HG02938 (cell line): ENCODE results near the gene SLC2A5.

Experiments
- ATAC-seq: cut with Tn5 transposase; IDR thresholded peaks from one replicate; pipeline ENCODE4 v1.9.1; 2021; ENCODE audit warnings: mild to moderate bottlenecking, moderate library complexity; ENCODE audit not compliant: unreplicated experiment

Gene SLC2A5

GRCh38 chr1:9093581-9093980 lies 24.1 kb upstream of the SLC2A5 start:
- ATAC-seq = no peak

GRCh38 chr1:9093091-9093490 lies 23.7 kb upstream of the SLC2A5 start:
- ATAC-seq = no peak

GRCh38 chr1:9088807-9089206 lies 19.4 kb upstream of the SLC2A5 start:
- ATAC-seq = no peak

DNA sequence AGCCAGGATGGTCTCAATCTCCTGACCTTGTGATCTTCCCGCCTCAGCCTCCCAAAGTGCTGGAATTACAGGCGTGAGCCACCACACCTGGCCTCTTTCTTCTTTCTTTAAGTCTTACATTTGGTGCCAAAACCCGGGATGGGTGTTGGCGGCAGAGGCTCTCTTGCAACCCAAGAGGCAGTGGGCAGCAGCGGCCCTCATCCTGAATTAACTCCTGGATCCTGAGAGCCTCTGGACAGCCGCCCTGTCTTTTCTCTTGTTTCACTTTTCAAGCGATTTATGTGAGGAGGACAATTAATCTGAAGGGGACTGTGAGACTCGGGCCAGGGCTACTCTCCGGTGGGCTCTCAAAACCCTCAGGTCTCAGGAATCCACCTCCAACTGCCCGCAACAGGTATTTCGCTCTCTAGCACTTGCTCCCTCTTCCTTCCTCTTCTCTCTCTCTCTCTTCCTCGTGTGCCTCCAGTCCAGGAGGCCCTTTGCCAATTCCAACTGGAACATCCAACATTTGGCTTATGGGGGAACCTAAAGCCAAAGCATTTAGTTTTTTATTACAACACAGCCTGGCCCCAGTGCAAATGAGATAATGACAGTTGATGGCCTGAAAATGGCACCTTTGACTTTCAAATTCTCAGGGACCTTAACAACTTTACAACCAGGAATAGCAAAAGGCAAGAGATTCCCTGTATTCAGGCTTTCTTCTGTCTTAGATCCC lies 18.1 kb upstream of the SLC2A5 start:
- no peak for ATAC-seq

DNA sequence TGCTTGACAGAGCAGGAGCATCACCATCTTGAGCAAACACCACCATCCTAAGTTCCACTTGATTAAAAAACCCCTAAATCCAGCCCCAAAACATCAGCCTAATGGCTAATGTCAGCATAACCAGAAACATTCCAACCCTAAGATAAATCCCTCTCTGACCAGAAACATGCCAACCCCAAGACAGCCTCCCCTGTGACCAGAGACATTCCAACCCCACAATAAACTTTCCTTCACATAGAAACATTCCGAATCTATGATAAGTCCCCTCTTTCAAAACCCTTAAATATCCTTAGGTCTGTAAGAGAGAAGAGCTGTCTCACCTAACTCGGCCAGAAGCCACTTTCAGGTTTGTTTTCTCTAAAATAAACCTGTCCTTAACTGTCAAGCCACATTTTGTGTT lies 17.4 kb upstream of the SLC2A5 start:
- no peak for ATAC-seq

GRCh38 chr1:9086045-9086444 lies 16.6 kb upstream of the SLC2A5 start:
- no peak for ATAC-seq

DNA sequence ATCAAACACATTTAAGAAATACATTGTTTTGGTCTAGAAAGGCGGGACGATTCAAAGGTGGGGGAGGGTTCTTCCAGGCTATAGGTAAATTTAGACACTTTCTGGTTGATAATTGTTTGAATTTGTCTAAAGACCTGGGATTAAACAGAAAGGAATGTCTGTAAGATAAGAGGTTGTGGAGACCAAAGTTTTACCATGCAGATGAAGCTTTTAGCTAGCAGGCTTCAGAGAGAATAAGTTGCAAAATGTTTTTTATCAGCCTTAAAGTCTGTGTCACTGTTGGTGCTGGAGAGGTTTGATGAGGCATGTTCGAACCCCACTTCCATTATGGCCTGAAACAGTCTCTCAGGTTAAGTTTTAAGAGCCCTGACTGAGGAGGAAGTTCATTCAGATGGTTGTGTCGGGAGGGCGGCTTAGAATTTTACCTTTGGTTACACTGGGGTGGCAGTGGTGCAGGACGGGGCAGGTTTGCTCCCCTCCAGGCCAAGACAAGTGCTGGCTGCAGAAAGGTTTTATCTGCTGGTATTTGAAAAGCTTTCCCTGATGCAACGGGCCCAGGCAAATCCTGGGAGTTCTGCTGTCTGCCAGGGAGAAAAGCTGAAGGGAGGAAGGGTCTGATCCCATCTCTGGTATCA lies 16.0 kb upstream of the SLC2A5 start:
- ATAC-seq = no peak

DNA sequence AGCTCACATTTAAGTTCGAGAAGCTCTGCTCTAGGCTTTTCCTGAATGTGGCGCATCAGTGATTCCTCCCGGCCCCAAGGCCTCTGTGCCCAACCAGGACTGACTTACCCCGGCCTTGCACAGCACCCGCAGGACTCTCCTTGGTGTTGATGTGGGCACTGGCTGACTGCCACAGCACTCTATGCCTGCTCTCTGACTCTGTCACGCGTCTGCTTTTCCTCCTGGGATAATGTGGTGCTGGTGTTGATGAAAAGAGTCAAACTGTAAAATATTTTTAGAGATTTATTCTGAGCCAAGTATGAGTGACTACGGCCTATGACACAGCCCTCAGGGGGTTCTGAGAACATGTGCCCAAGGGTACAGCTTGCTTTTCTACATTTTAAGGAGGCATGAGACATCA lies 15.5 kb upstream of the SLC2A5 start:
- ATAC-seq = no peak

- no peak for ATAC-seq
These were observed 12.0 kb upstream of the SLC2A5 start for GRCh38 chr1:9081473-9081872.

DNA sequence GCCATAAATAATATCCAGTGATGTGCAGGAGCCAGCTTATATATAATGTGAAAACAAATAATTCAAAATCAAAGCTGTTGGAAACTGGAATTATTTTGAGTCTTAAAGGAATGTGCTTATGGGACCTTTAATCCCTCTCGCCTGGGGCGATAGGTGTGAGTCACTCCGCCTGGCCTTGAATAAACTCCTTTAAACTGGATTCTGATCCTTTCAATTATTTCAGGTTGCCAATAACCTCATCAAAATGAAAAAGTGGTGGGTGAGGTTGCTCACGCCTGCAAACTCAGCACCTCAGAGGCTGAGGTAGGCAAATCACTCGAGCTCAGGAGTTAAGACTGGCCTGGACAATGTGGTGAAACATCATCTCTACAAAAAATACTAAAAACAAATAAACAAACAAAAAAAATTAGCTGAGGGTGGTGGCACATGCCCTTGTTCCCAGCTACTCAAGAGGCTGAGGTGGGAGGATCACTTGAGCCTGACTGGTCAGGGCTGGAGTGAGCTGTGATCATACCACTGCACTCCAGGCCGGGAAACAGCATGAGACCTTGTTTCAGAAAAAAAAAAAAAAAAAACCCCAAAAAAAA lies 11.4 kb upstream of the SLC2A5 start:
- ATAC-seq = peak; percentile 9

DNA sequence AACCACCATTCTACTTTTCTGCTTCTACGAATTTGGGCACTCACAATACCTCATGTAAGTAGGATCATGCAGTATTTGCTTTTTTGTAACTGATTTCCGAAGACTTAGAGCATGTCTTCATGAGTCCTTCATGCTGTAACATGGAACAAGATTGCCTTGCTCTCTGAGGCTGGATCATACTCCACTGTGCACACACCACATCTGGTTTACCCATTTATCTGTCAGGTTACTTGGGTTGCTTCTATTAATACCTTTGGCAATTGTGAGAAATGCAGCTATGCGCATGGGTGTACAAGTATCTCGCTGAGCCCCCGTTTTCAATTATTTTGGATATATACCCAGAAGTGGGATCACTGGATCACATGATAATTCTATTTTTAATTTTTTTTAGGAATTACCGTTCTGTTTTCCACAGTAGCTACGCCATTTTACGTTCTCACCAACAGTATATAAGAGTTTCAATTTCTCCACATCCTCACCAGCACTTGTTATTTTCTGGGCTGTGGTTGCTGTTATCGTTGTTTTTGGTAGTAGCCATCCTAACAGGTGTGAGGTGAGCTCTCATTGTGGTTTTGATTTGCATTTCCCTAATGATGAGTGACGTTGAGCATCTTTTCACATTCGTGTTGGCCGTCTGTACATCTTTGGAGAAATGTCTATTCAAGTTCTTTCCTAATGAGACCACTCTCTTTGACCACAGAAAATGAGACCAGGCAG lies 10.7 kb upstream of the SLC2A5 start:
- peak; percentile 46 for ATAC-seq

GRCh38 chr1:9078752-9079500 lies 9.5 kb upstream of the SLC2A5 start:
- no peak for ATAC-seq

DNA sequence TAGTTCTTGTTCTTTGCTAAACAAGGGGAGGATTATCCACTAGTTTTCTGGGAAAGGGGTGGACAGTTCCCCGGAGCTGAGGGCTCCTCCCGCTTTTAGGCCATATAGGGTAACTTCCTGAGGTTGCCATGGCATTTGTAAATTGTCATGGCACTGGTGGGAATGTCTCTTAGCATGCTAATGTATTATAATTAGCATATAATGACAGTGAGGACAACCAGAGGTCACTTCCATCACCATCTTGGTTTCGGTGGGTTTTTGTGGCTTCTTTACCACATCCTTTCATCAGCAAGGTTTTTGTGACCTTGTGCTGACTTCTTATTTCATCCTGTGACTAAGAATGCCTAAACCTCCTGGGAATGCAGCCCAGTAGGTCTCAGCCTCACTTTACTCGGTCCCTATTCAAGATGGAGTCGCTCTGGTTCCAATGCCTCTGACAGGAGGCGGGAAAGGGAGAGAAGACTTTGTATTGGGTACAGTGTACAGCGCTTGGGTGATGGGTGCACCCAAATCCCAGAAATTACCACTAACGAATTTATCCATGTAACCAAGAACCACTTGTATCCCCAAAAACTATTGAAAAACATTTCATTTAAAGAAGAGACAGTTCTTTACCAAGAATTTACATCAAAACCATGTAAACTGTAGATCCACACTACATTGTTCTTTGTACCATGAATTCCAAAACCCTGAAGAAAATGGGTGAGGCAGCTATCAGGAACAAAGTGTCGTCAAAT lies 8.7 kb upstream of the SLC2A5 start:
- no peak for ATAC-seq

DNA sequence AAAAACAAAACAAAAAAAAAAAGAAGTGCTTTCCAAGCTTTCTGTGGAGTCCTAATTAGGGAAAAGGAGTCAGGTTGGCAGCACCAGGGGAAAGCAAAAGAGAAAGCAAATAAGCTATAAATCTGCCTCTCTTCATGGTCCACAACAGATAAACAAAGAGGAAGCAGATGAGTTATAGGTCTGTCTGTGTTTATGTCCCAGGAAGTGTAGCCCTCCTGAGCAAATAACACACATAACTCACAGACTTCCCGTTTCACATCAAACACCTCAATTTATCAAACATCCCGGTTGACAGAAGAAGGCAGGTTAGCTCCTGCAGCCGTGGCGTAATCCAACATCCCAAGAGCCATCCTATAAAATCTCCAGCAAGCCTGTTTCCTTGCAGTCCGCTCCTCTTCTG lies 5.6 kb upstream of the SLC2A5 start:
- no peak for ATAC-seq

- no peak for ATAC-seq
These were observed 3.7 kb upstream of the SLC2A5 start for GRCh38 chr1:9073143-9073542.

DNA sequence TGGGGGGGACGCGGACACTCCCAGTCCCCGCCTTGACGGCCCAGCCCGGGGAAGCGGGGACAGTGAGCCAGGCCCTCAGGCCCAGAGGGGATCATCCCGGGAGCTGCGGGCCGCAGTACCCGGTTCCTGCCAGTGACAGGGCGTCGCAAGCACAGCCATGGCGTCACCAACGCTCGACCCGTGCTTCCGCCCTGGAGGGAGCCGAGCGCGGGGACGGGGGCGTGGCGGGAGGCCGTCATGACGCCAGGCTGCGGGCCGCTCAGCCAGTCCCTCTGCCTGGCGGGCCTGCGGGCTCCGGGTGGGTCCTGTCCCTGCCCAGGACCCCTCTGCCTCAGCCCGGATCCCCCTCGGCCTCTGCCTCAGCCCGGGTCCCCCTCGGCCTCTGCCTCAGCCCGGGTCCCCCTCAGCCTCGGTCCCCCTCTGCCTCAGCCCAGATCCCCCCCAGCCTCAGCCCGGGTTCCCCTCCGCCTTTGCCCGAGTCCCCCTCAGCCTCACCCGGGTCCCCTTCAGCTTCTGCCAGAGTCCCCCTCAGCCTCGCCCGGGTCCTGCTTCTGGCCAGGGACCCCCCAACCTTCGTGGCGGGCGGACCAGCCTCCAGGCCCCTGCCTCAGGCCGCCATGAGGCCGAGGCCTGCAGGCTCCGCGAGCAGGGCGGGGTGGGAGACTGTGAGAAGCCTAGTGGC lies 2.3 kb upstream of the SLC2A5 start:
- ATAC-seq = no peak

GRCh38 chr1:9070486-9070885 lies 1.1 kb upstream of the SLC2A5 start:
- ATAC-seq = no peak

DNA sequence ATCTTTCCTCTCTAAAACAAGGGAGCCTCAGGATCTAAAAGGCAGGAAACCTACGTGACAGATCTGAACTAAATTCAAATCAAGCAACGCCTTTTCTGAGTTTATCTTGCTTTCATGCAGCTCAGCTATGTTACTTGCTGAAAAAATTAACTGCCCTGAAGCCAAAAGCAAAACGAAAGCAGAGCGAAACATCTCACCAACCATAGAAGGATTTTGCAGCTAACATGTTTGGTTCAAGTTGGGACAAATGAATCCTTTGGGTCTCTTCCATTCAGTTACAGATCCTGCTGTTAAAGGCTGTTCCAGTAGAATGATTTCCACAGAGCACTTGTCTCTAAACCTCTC lies 482 bp downstream of the SLC2A5 start:
- no peak for ATAC-seq

GRCh38 chr1:9066945-9067807 lies 2.3 kb downstream of the SLC2A5 start:
- no peak for ATAC-seq
